Keratinocyte (primary cell): ENCODE measurements around the gene DENND6B. TPM values are rescaled to one million over a fixed set of nuclear protein-coding genes. Genes with fewer than 3 reads are reported as not detected.

Experiments
- DNase-seq: peaks from one replicate; pipeline ENCODE4 v3.0.0-alpha.2; 2011; ENCODE audit warnings: low read depth, missing footprints, low spot score
- FAIRE-seq: peaks from 2 replicates; lab custom pipeline; 2011; peaks lifted over from hg19 to GRCh38; lab: Jason Lieb, UNC
- H2AFZ ChIP-seq: 2 replicates; pipeline ENCODE4 v1.6.0; 2012; ENCODE audit warnings: low read length, control low read depth, inconsistent platforms; ENCODE audit not compliant: control insufficient read depth
- H3K27ac ChIP-seq: 2 replicates; pipeline ENCODE4 v1.5.1; 2011; ENCODE audit warnings: low read length; ENCODE audit not compliant: control insufficient read depth, insufficient read depth
- H3K27me3 ChIP-seq: 3 replicates; pipeline ENCODE4 v1.6.0; 2011; ENCODE audit warnings: low read length; ENCODE audit not compliant: control insufficient read depth, insufficient read depth; ENCODE audit errors: extremely low read depth
- H3K36me3 ChIP-seq, 2 experiments: 2 replicates in 1 of 2; 3 replicates in 1 of 2; pipeline ENCODE4 v1.5.1; 2011; ENCODE audit warnings: low read length in 2 of 2, mild to moderate bottlenecking in 1 of 2; ENCODE audit not compliant: control insufficient read depth in 2 of 2, insufficient read depth in 2 of 2; ENCODE audit errors: extremely low read depth in 1 of 2
- H3K4me1 ChIP-seq: 3 replicates; pipeline ENCODE4 v1.5.1; 2011; ENCODE audit warnings: low read length; ENCODE audit not compliant: control insufficient read depth, insufficient read depth; ENCODE audit errors: extremely low read depth
- H3K4me2 ChIP-seq: 3 replicates; pipeline ENCODE4 v1.6.0; 2011; ENCODE audit warnings: low read depth, low read length; ENCODE audit not compliant: control insufficient read depth, insufficient read depth; ENCODE audit errors: extremely low read depth
- H3K4me3 ChIP-seq, 3 experiments: fragments of 200-600 bp in 1 of 3; sonication (generic) in 1 of 3; 2 replicates in 2 of 3; 3 replicates in 1 of 3; pipeline ENCODE4 v1.5.1; 2011 to 2016; ENCODE audit warnings: low read length in 3 of 3, mild to moderate bottlenecking in 3 of 3, control low read depth in 2 of 3, inconsistent platforms in 1 of 3, low read depth in 1 of 3, mixed read lengths in 1 of 3, mixed run types in 1 of 3, moderate library complexity in 1 of 3; ENCODE audit not compliant: control insufficient read depth in 2 of 3, insufficient read depth in 2 of 3; ENCODE audit errors: extremely low read depth in 1 of 3
- H3K79me2 ChIP-seq: 2 replicates; pipeline ENCODE4 v1.6.0; 2012; ENCODE audit warnings: low read length; ENCODE audit not compliant: control insufficient read depth, insufficient read depth
- H3K9ac ChIP-seq: 3 replicates; pipeline ENCODE4 v1.6.0; 2011; ENCODE audit warnings: low read length; ENCODE audit not compliant: control insufficient read depth, insufficient read depth; ENCODE audit errors: extremely low read depth
- H3K9me1 ChIP-seq: 3 replicates; pipeline ENCODE4 v1.6.0; 2011; ENCODE audit warnings: low read length; ENCODE audit not compliant: control insufficient read depth, insufficient read depth; ENCODE audit errors: extremely low read depth
- H3K9me3 ChIP-seq: 2 replicates; pipeline ENCODE4 v1.5.1; 2012; ENCODE audit warnings: low read depth, low read length; ENCODE audit not compliant: control insufficient read depth
- H4K20me1 ChIP-seq: 3 replicates; pipeline ENCODE4 v1.6.0; 2011; ENCODE audit warnings: low read length; ENCODE audit not compliant: control insufficient read depth, insufficient read depth; ENCODE audit errors: extremely low read depth
- EZH2 ChIP-seq: IDR thresholded peaks from one replicate; pipeline ENCODE4 v1.6.1; 2012; ENCODE audit warnings: inconsistent platforms, mild to moderate bottlenecking, low read length, moderate library complexity
- dilution Hi-C: fragments of 300-500 bp; cut with MboI; formaldehyde crosslinking; loops from one replicate; pipeline ENCODE4 v1.7.0; 2020; ENCODE audit warnings: low sequenced_read_pairs; ENCODE audit not compliant: extremely low pct_ligation_motif_present
- polyA plus RNA-seq, 5 experiments: library from polyadenylated mRNA; depleted of rRNA in 3 of 5; stranded (reverse) in 3 of 5; stranded (forward) in 1 of 5; unstranded in 1 of 5; fragments of >200 nt; gene quantifications; 1 replicate in 1 of 5; 2 replicates in 3 of 5; 3 replicates in 1 of 5; pipeline versions ENCODE4 v1.2.1 to v1.2.3, GENCODE V29; 2011 to 2012; ENCODE audit warnings: missing spikeins in 2 of 5, low read depth in 1 of 5, low replicate concordance in 1 of 5
- TF ChIP-seq, protein P1 (sequence below), 3 experiments: IDR thresholded peaks in 1 of 3; conservative IDR thresholded peaks in 1 of 3; optimal IDR thresholded peaks in 1 of 3; 2 replicates in 2 of 3; 3 replicates in 1 of 3; pipeline versions ENCODE3 to v1.5.1; 2011; ENCODE audit warnings: low read length in 3 of 3, mild to moderate bottlenecking in 3 of 3, moderate library complexity in 2 of 3, control low read depth in 1 of 3, inconsistent platforms in 1 of 3; ENCODE audit not compliant: insufficient read depth in 2 of 3; ENCODE audit errors: extremely low read depth in 1 of 3

The DENND6B gene
- polyA plus RNA-seq, 1 donor (not counting 4 experiments of a cell fraction or from before 2014, with no cell fraction given), result 0.94 TPM

DNA sequence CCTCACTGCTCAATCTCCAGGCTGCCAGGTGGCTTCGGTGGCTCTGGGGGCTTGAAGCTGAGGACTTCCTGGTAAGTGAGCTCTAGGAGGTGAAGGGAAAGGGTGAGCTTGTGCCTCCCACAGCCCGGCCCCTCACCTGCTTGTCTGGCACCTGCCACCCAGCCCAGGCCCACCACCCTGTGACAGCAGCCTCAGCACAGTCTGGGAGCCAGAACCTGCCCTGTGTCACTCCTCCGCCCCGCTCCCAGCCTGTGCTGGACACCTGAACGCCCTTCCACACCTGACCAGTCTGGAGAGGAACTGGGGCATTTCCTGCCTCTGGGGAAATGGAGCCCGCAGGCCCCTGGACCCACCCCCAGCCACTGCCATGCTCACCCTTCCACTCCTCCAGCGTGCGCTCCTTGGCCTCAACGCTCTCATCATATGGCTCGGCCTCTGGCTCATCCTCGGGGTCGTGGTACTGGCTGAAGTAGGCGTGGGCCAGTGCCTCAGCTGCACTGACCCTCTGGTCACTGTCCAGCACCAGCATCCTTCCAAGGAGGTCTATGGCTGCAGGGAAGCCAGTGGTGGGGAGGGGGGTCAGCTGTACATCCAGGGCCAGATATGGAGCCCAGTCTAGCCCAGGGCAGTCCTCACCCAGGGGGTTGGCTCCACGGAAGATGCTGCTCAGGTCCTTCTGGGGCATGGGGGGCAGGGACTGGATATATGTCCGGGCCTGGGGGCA, 61.7 kb downstream of the DENND6B start:
- H3K4me3 ChIP-seq, result no peak overlapping the region
- H3K9me1 ChIP-seq, result no peaks in the 10 kb centered on the region
- FAIRE-seq (no peak), DNase-seq (no peak)
- no peaks in the 10 kb centered on the region for H3K79me2 ChIP-seq
- no peak overlapping the region for H3K27ac ChIP-seq
- H3K4me2 ChIP-seq, result no peak overlapping the region
- peaks cover 3% of the 10 kb centered on the region for H4K20me1 ChIP-seq
- H3K27me3 ChIP-seq, result peaks cover 5% of the 10 kb centered on the region
- H3K36me3 ChIP-seq, result no peaks in the 10 kb centered on the region
- TF ChIP-seq, protein P1, sequence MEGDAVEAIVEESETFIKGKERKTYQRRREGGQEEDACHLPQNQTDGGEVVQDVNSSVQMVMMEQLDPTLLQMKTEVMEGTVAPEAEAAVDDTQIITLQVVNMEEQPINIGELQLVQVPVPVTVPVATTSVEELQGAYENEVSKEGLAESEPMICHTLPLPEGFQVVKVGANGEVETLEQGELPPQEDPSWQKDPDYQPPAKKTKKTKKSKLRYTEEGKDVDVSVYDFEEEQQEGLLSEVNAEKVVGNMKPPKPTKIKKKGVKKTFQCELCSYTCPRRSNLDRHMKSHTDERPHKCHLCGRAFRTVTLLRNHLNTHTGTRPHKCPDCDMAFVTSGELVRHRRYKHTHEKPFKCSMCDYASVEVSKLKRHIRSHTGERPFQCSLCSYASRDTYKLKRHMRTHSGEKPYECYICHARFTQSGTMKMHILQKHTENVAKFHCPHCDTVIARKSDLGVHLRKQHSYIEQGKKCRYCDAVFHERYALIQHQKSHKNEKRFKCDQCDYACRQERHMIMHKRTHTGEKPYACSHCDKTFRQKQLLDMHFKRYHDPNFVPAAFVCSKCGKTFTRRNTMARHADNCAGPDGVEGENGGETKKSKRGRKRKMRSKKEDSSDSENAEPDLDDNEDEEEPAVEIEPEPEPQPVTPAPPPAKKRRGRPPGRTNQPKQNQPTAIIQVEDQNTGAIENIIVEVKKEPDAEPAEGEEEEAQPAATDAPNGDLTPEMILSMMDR (optimal IDR thresholded peaks at IDR 0.05 in 1 of 3, IDR thresholded peaks at IDR 0.05 in 1 of 3, conservative IDR thresholded peaks at IDR 0.05 in 1 of 3; ENCODE audit: extremely low read depth in 1 of 3, insufficient read depth in 2 of 3, low read length in 3 of 3), result no peak
- TF ChIP-seq EZH2, result no peak
- peaks cover 22% of the 10 kb centered on the region for H3K4me1 ChIP-seq
- dilution Hi-C loops, result no loop called here
- no peaks in the 10 kb centered on the region for H3K9me3 ChIP-seq
- H3K9ac ChIP-seq, result no peak overlapping the region
- no peak overlapping the region for H2AFZ ChIP-seq

GRCh38 chr22:50264104-50264745, 62.6 kb downstream of the DENND6B start:
- no peak overlapping the region for H2AFZ ChIP-seq
- H3K4me3 ChIP-seq, result no peak overlapping the region
- no peaks in the 10 kb centered on the region for H3K79me2 ChIP-seq
- no peak overlapping the region for H3K9ac ChIP-seq
- H3K4me2 ChIP-seq, result no peak overlapping the region
- no peaks in the 10 kb centered on the region for H3K9me1 ChIP-seq
- dilution Hi-C loops, result no loop called here
- H3K27ac ChIP-seq, result no peak overlapping the region
- peaks cover 3% of the 10 kb centered on the region for H4K20me1 ChIP-seq
- H3K9me3 ChIP-seq, result no peaks in the 10 kb centered on the region
- FAIRE-seq, result no peak
- peaks cover 5% of the 10 kb centered on the region for H3K27me3 ChIP-seq
- H3K36me3 ChIP-seq, result no peaks in the 10 kb centered on the region
- no peak for DNase-seq
- TF ChIP-seq EZH2, result no peak
- TF ChIP-seq, protein P1 (optimal IDR thresholded peaks at IDR 0.05 in 1 of 3, IDR thresholded peaks at IDR 0.05 in 1 of 3, conservative IDR thresholded peaks at IDR 0.05 in 1 of 3; ENCODE audit: extremely low read depth in 1 of 3, insufficient read depth in 2 of 3, low read length in 3 of 3), result no peak
- H3K4me1 ChIP-seq, result peaks cover 22% of the 10 kb centered on the region
